ENCODE data around the gene OSBPL1A. TPM values are rescaled to one million over a fixed set of nuclear protein-coding genes. Genes with fewer than 3 reads are reported as not detected.

The OSBPL1A gene
- total RNA-seq, 1 experiment from 2014 or later: 34.6 TPM

DNA sequence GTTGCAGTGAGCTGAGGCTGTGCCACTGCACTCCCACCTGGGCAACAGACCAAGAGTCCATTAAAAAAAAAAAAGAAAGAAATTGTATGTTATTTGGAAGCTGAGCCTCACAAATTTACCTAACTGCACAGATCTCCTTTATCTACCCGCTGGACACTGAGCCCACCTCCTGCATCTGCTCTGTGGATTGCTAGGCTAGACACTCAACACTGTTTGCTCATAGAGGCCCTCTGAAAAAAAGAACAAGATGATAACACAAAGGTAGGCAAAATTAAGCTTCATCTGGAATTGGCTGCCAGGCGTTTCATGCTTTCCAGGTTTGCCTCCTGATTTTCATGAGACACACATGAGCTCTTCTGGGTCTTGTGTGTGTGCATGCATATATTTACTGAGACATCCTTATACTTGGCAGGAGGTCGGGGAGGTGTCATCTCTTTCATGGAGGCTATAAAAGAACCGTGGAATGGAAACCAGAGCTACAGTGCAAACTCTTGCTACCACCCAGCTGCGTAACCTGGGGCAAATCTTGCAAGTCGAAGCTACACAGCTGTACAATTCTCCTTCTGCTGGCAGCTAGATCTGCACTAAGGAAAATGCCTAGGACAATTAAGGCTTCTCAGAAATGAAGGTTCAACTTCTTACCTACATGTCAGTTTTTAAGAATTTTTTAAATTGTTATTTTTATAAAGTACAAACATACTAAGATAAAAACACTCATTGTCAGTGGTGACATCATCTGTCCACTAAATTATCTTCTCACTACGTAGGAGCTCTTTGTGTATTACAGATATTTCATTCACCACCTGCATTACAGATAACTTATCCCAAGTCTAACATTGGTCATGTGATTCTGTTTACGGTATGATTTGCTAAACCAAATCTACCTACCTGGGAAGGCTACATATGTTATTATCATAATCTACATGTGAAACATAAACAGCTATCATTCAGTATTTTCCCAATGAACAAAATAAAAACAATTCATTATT lies 195.6 kb downstream of the OSBPL1A start:
- no peaks in the 10 kb centered on the region for H3K36me3 ChIP-seq
- H3K27ac ChIP-seq: no peak overlapping the region
- no peak for DNase-seq (ENCODE audit: low read depth in 1 of 2, low spot score in 2 of 2)
- H3K4me1 ChIP-seq (replicated peaks): no peaks in the 10 kb centered on the region
- H3K27me3 ChIP-seq (replicated peaks): no peaks in the 10 kb centered on the region
- H3K4me3 ChIP-seq: no peak overlapping the region
- H3K9me3 ChIP-seq (replicated peaks): no peaks in the 10 kb centered on the region

DNA sequence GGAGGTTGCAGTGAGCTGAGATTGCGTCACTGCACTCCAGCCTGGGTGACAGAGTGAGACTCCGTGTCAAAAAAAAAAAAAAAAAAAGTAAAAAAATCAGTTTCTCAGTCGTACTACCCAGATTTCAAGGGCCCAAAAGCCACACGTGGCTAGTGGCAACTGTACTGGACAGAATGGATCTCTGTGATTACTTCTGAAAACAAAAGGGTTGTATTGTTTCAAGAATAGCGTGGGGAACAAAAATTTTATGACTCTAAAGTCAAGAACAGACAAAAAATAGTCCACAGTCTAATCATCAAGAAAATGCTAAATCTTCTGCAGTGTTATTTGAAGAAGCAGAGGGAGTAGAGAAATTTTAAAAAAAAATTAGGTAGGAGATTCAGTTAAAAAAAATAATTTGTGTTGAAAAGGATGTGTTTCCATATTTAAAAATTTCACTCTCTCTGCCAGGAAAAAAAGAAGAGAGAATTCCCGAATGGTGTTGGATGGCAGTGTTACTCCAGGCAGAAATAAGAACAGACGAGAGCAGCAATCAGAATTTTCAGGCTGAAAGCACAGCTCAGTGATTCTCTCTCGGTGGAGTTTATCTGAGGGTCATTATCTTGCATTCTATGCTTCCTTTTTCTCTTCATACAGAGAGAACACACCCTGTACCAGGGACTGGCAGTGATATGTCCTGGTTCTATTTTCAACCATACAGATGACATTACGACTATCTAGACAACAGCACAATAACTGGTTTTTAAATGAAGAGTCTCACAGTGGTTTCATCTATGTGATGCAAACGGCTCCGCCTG lies 196.9 kb downstream of the OSBPL1A start:
- H3K36me3 ChIP-seq: no peaks in the 10 kb centered on the region
- no peak for DNase-seq (ENCODE audit: low read depth in 1 of 2, low spot score in 2 of 2)
- no peak overlapping the region for H3K27ac ChIP-seq
- no peaks in the 10 kb centered on the region for H3K4me1 ChIP-seq (replicated peaks)
- H3K27me3 ChIP-seq (replicated peaks): no peaks in the 10 kb centered on the region
- H3K9me3 ChIP-seq (replicated peaks): no peaks in the 10 kb centered on the region
- H3K4me3 ChIP-seq: no peak overlapping the region

DNA sequence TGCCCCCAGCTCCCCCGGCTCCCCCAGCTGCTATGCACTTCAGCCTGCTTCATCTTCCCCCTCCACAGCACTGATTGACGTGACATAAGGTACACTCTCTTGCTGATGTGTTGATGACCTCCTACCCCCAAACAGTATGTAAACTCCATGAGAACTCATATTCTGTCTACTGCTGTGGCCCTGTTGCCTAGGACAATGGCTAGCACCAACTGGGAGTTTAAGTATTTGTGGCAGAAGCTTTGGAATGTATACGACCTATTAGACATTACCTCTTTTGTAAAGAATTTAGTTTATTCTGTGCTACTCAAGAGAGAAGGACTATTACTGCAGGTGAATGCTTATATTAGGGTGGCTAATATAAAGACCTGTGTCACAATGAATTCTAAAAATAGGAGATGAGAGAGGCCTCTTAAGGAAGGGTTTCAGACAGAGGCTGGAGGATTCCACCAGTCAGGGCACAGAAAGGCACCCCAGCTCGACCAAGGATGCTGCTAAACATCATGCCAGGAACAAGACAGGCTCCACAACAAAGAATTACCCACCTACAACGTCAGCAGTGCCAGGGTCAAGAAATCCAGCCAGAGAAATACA lies 198.2 kb downstream of the OSBPL1A start:
- no peaks in the 10 kb centered on the region for H3K4me1 ChIP-seq (replicated peaks)
- no peaks in the 10 kb centered on the region for H3K9me3 ChIP-seq (replicated peaks)
- no peak overlapping the region for H3K4me3 ChIP-seq
- no peak for DNase-seq (ENCODE audit: low read depth in 1 of 2, low spot score in 2 of 2)
- H3K27ac ChIP-seq: no peak overlapping the region
- H3K27me3 ChIP-seq (replicated peaks): no peaks in the 10 kb centered on the region
- no peaks in the 10 kb centered on the region for H3K36me3 ChIP-seq

DNA sequence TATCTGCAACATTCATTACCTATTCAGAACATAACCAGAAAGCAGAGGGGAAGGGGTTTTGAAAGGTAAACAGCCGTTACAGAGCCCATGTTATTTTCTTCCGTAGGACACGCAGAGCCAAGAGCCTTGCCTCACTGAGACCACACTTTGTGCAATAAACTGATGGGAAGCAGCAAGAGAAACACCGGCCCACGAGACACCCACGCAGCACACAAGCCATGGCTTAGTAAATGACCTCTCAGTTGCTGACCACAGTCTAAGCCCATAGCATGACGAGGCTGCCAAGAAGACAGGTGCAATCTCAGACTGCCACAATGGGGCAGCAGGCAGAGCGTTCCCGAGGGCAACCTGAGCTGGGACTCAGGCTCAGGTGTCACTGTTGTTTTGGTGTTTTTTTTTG lies 199.2 kb downstream of the OSBPL1A start:
- no peak overlapping the region for H3K27ac ChIP-seq
- no peak for DNase-seq (ENCODE audit: low read depth in 1 of 2, low spot score in 2 of 2)
- H3K36me3 ChIP-seq: no peaks in the 10 kb centered on the region
- no peak overlapping the region for H3K4me3 ChIP-seq
- H3K4me1 ChIP-seq (replicated peaks): no peaks in the 10 kb centered on the region
- no peaks in the 10 kb centered on the region for H3K9me3 ChIP-seq (replicated peaks)
- H3K27me3 ChIP-seq (replicated peaks): no peaks in the 10 kb centered on the region

DNA sequence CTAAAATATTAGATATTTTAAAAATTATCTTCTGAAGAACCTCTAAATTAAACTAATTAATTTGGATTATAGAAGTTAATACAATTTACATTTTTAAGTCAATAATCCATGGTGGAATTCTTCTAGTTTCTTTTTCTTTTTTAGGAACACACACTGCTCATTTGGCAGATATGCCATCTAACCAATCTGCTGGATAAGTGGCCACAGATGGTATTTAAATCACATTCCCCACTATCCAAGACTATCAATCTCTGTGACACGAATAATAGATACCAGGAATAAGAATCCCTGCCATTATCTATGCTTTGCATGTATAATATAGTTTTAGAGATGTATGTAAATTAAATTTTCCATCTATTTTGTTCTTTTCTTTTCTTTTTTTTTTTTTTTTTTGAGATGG lies 200.2 kb downstream of the OSBPL1A start:
- H3K27ac ChIP-seq: no peak overlapping the region
- peaks cover 2% of the 10 kb centered on the region for H3K4me1 ChIP-seq (replicated peaks)
- H3K36me3 ChIP-seq: no peaks in the 10 kb centered on the region
- no peaks in the 10 kb centered on the region for H3K27me3 ChIP-seq (replicated peaks)
- DNase-seq (ENCODE audit: low read depth in 1 of 2, low spot score in 2 of 2): no peak
- no peaks in the 10 kb centered on the region for H3K9me3 ChIP-seq (replicated peaks)
- H3K4me3 ChIP-seq: no peak overlapping the region

DNA sequence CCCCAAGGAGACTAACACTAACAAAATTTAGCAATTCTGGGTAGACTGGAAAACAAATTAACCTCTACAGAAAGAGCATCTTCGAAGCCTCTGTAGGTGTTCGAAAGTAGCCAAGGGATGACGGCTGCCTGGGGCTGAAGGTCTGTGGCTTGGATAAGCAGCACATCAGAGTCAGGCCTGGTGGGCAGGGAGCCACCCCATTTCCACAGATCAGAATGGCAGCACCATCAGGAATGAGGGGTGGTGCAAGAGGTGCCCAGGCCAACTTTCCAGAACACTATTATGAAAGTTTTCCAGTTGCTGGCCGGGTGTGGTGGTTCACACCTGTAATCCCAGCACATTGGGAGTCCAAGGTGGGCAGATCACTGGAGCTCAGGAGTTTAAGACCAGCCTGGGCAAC lies 200.9 kb downstream of the OSBPL1A start:
- H3K4me3 ChIP-seq: no peak overlapping the region
- no peak overlapping the region for H3K27ac ChIP-seq
- no peaks in the 10 kb centered on the region for H3K9me3 ChIP-seq (replicated peaks)
- DNase-seq (ENCODE audit: low read depth in 1 of 2, low spot score in 2 of 2): no peak
- peaks cover 8% of the 10 kb centered on the region for H3K4me1 ChIP-seq (replicated peaks)
- no peaks in the 10 kb centered on the region for H3K36me3 ChIP-seq
- no peaks in the 10 kb centered on the region for H3K27me3 ChIP-seq (replicated peaks)

DNA sequence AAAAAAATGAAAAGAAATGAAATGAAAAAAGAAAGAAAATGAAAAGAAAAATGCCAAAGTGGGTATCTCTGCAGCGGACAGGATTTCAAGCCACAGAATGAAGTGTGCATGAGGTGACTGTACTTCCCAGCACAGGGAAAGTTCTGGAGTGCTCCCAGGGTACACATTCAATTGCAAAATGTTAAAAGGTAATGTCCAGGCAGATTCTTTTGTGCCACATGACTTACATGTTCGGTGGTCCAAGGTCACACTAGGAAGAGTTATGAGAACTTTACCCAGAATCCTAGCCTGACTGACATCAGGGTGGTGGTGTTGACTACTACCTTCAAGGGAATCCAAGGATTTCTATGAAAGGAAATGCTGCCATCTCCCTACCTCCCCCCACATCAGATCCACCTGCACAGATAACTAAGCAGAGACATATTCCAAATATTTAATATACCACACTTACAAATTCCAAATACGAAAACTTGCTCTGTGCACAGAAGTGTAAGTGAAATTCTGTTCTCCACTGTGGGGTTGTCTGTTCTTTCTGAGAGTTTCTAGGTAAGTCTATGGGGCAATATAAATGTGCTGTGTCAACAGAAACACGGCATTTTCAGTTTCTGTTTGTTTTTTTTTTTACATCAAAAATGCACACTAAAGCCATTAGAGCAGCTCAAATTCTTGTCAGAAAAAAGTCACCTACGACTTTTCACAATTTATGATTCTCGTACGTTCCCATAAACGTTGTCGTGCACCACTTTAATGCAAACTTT lies 202.1 kb downstream of the OSBPL1A start:
- Histone ChIP-seq H3K4me3 (no peak overlapping the region), H3K36me3 (no peaks in the 10 kb centered on the region), H3K27ac (no peak overlapping the region), H3K4me1 (replicated peaks) (peaks cover 10% of the 10 kb centered on the region), H3K9me3 (replicated peaks) (no peaks in the 10 kb centered on the region), H3K27me3 (replicated peaks) (no peaks in the 10 kb centered on the region)
- DNase-seq (ENCODE audit: low read depth in 1 of 2, low spot score in 2 of 2): no peak

DNA sequence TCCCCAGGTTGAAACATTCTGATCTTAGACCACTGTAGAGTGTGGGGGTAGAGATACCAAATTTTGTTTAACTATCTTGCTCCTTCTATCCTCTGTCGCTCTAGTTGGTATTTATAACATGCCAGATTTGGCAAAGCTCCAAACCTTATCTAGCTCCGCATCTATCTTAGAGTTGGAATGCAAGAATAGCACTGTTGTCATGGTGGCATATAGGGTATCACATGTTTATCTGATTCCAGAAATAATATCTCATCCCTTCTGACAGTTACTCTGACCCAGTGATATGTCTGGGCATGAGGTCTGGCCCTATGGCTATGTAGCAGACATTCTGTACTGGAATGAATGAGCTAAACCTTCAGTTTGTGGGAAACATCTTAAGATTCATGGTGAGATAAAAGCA lies 207.0 kb downstream of the OSBPL1A start:
- no peaks in the 10 kb centered on the region for H3K27me3 ChIP-seq (replicated peaks)
- no peaks in the 10 kb centered on the region for H3K9me3 ChIP-seq (replicated peaks)
- H3K36me3 ChIP-seq: no peaks in the 10 kb centered on the region
- no peak overlapping the region for H3K4me3 ChIP-seq
- H3K27ac ChIP-seq: no peak overlapping the region
- DNase-seq (ENCODE audit: low read depth in 1 of 2, low spot score in 2 of 2): no peak
- H3K4me1 ChIP-seq (replicated peaks): peaks cover 12% of the 10 kb centered on the region

DNA sequence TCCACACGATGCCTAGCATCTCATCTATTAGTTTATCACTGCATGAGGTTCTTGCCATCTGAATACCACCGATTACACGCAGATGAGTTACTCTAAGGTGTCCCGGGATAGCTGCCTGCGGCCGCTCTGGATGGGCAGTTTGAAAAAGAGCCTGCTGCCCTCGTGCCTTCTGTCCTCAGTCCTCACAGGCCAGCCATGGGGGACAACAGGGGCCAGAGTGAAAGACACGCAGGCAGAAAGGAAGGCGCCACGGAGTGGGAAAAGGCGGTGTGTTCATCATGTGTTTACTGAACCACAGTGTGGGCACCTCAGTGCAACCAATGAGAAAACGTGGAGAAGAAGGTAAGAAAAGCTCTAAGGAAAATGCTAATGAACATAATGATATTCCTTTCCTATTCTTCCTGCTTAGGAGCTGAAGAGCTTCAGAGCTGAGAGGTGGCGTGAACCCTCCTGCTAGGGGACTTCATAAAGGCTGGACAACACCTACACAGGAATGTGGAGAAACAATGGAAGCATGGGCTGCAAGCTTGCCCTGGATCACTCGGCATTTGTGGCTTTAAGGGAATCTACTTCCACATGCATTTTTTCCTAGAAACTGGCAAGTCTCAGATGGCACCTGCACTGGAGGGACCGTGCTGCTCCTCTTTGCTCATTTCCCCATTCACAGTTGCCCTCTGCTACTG lies 207.8 kb downstream of the OSBPL1A start:
- Histone ChIP-seq H3K27ac (no peak overlapping the region), H3K27me3 (replicated peaks) (no peaks in the 10 kb centered on the region), H3K36me3 (no peaks in the 10 kb centered on the region), H3K4me1 (replicated peaks) (peaks cover 16% of the 10 kb centered on the region), H3K9me3 (replicated peaks) (no peaks in the 10 kb centered on the region), H3K4me3 (no peak overlapping the region)
- no peak for DNase-seq (ENCODE audit: low read depth in 1 of 2, low spot score in 2 of 2)

DNA sequence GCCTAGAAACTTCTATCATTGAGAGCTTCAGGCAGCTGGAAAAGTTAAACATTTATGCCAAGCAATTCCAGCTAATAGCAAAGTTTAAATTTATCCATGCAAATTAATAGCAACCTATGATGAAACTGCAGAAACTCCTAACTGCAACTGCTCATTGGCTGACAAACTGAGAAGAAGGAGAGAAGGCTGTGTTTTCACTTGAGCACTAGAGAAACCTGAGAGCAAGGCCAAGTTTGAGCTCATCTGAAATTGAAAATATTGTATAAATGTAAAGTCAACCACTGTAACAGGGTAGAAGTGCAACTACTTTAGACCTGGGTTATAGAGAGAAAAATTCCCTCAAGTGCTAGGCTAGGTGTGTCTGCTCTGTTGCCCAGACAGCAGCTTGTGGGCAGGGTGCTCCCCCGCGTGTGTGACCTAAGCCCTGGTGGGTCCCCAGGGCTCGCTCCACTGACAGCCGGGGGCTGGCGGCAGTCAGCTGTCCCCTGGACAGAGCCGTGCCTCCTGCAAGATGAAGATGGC lies 208.6 kb downstream of the OSBPL1A start:
- Histone ChIP-seq H3K27me3 (replicated peaks) (no peaks in the 10 kb centered on the region), H3K36me3 (no peaks in the 10 kb centered on the region), H3K4me3 (no peak overlapping the region), H3K9me3 (replicated peaks) (no peaks in the 10 kb centered on the region), H3K4me1 (replicated peaks) (peaks cover 16% of the 10 kb centered on the region), H3K27ac (no peak overlapping the region)
- DNase-seq (ENCODE audit: low read depth in 1 of 2, low spot score in 2 of 2): no peak

DNA sequence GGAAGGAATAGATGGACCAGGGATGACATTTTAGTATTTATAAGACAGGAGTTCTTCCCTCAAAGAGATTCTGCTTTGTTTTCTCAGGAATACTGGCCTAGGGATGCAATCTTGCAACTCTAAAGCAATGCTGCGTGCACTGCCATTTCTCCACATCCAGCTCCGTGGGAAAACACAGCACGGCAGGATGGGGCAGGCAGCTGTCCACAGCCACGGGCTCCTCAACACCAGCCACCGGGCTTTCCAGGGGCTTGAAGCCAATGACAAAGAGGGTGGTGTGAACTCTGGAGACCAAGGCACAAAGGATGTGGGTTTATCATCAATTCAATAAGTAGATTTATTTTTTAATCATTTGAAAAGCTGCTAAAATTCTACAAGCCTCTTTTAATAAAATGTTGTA lies 209.5 kb downstream of the OSBPL1A start:
- no peak overlapping the region for H3K27ac ChIP-seq

DNA sequence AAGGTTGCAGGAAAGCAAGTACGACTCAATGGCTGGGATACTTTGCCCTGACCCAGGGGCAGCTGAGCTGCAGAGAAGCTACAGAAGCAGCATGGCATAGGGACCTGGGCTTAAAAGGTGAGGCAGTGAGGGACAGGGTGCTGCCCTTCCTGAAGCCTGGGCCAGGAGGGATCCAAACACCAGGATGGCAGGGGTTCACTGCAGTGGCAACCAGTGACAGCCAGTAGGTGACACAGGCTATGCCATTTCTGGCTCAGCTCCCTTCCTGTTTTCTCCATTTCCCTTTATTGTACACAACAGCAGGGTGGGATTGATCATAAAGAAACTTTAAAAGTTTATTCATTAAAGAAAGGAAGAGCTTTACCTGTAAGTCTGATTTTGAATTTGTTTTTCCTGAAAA lies 209.9 kb downstream of the OSBPL1A start:
- Histone ChIP-seq H3K27ac (no peak overlapping the region), H3K27me3 (replicated peaks) (no peaks in the 10 kb centered on the region), H3K4me3 (no peak overlapping the region), H3K9me3 (replicated peaks) (no peaks in the 10 kb centered on the region), H3K36me3 (no peaks in the 10 kb centered on the region), H3K4me1 (replicated peaks) (peaks cover 16% of the 10 kb centered on the region)
- no peak for DNase-seq (ENCODE audit: low read depth in 1 of 2, low spot score in 2 of 2)

More for the DNA sequence above, 209.5 kb downstream of the OSBPL1A start:
- no peak for DNase-seq (ENCODE audit: low read depth in 1 of 2, low spot score in 2 of 2)
- peaks cover 16% of the 10 kb centered on the region for H3K4me1 ChIP-seq (replicated peaks)
- no peak overlapping the region for H3K4me3 ChIP-seq
- no peaks in the 10 kb centered on the region for H3K27me3 ChIP-seq (replicated peaks)
- H3K36me3 ChIP-seq: no peaks in the 10 kb centered on the region
- H3K9me3 ChIP-seq (replicated peaks): no peaks in the 10 kb centered on the region

DNA sequence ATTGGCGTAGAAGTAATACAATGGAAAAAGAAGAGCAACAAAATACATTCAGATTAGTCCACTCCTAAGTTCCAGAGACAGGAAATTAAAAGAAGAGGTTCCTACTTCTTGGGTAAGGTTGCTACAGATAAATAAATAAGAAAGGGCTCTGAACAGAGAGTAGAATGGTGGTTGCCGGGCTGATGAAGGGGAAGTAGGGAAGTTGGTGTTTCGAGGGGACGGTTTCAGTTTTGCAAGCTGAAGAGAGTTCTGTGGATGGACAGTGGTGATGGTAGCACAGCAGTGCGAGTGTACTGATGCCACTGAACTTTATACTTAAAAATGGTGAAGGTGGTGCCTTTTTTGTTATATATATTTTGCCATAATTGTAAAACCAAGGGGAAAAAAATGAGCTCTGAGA lies 210.6 kb downstream of the OSBPL1A start:
- Histone ChIP-seq H3K4me3 (no peak overlapping the region), H3K36me3 (no peaks in the 10 kb centered on the region)

More for the DNA sequence above, 210.6 kb downstream of the OSBPL1A start:
- Histone ChIP-seq H3K9me3 (replicated peaks) (no peaks in the 10 kb centered on the region), H3K27me3 (replicated peaks) (no peaks in the 10 kb centered on the region), H3K27ac (no peak overlapping the region), H3K4me1 (replicated peaks) (peaks cover 15% of the 10 kb centered on the region)
- DNase-seq (ENCODE audit: low read depth in 1 of 2, low spot score in 2 of 2): no peak

Measured in SJSA1 (cell line).